Adipocyte (in vitro differentiated cells): ENCODE results near the gene C1S.
"Not testable (repeated sequence)": the region's sequence is repeated elsewhere in the genome, so short reads cannot be mapped to it uniquely, and the experiment has no call there.

Source experiments
- DNase-seq: peaks from one replicate; pipeline ENCODE4 v3.0.0-alpha.2; 2015; ENCODE audit warnings: low read depth
- H3K27me3 ChIP-seq: replicated peaks from 2 replicates; pipeline ENCODE4 v1.7.0; 2013; ENCODE audit warnings: mild to moderate bottlenecking, low read length, moderate library complexity; ENCODE audit not compliant: control insufficient read depth, insufficient read depth
- H3K36me3 ChIP-seq: 2 replicates; pipeline ENCODE4 v1.7.0; 2013; ENCODE audit warnings: low read length, mild to moderate bottlenecking, moderate library complexity; ENCODE audit not compliant: control insufficient read depth, insufficient read depth, severe bottlenecking
- H3K4me1 ChIP-seq: 2 replicates; pipeline ENCODE4 v1.7.0; 2013; ENCODE audit warnings: mild to moderate bottlenecking, low read length, moderate library complexity; ENCODE audit not compliant: control insufficient read depth, insufficient read depth
- H3K4me3 ChIP-seq: 2 replicates; pipeline ENCODE4 v1.7.0; 2013; ENCODE audit warnings: mild to moderate bottlenecking, low read length, moderate library complexity
- H3K9ac ChIP-seq: 2 replicates; pipeline ENCODE4 v1.7.0; 2013; ENCODE audit warnings: mild to moderate bottlenecking, low read length, moderate library complexity
- H3K9me3 ChIP-seq: 2 replicates; pipeline ENCODE4 v1.7.0; 2013; ENCODE audit warnings: mild to moderate bottlenecking, low read length, moderate library complexity; ENCODE audit not compliant: control insufficient read depth

Gene C1S

DNA sequence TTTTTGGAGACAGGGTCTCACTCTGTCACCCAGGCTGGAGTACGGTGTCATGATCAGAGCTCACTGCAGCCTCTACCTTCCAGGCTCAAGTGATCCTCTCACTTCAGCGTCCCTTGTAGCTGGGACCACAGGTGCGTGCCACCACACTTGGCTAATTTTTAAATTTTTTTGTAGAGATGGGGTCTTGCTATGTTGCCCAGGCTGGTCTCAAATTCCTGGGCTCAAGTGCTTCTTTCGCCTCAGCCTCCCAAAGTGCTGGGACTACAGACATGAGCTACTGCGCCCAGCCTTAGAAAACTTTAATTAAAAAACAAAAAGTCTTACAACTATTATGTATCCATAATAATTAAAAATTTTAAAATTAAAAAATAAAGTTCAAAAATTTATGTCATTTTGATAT, 46.7 kb downstream of the C1S start:
- Histone ChIP-seq H3K9ac (peak overlapping the region; percentile 98), H3K4me1 (peaks cover 24% of the 10 kb centered on the region), H3K36me3 (peaks cover 17% of the 10 kb centered on the region), H3K4me3 (peak overlapping the region; percentile 87)
- not testable (repeated sequence) for H3K9me3 ChIP-seq, DNase-seq, H3K27me3 ChIP-seq

DNA sequence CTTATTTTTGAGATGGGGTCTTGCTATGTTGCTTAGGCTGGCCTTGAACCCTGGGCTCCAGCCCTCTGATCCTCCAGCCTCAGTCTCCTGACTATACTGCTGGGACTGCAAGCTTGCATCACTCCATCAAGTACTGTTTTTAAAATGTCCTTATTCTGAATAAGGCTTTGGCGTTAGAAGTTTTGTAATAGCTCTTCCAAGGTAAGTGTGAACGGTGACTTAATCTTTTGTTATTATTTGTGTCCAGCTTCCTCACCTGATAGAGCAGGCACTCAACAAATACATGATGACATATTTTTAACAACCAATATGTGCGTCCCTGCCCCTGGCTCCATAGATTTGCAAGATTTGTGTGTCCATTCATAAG, 47.1 kb downstream of the C1S start:
- Histone ChIP-seq H3K27me3 (no peaks in the 10 kb centered on the region), H3K36me3 (peaks cover 17% of the 10 kb centered on the region), H3K9ac (peak overlapping the region; percentile 98), H3K4me3 (peak overlapping the region; percentile 87), H3K9me3 (no peaks in the 10 kb centered on the region), H3K4me1 (peaks cover 25% of the 10 kb centered on the region)
- peak; percentile 54 for DNase-seq

DNA sequence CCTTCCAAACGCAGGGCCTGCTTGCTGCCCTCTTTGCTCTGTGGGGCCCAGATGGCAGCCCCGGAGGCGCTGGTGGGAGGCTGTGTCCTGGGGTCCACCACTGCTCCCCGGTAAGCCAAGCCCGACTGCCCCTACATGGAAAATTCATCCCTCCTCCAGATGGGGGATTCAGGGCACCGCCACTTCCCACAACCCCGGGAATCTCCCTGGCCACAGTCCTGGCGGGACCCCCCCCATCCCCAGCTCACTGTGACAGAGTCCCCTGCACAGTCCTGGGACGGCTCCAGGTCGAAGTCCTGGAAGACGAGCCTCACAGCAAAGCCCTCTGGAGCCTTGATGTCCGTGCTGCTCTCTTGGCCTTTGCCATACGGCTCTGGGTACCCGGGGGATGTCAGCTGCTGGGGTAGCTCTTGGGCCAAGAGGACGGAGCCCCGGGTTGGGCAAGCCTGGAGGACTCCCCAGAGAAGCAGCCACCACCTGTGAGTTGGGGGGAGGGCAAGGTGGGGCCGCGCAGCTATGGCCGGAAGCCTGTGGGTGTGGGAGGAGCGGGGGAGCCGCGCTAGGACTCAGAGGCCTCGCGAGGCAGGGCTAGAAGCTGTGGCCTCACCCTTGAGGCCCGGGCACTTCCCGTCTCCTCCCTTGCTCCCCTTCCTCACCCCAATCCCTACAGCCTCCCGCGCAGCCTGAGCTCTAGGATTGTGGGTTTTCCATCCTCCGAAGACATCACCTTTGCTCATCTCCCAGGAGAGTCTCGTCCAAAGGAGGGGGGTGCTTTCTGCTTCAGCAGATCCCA, 47.7 kb downstream of the C1S start:
- Histone ChIP-seq H3K36me3 (peaks cover 16% of the 10 kb centered on the region), H3K9ac (peak overlapping the region; percentile 98), H3K9me3 (no peaks in the 10 kb centered on the region), H3K4me1 (peaks cover 31% of the 10 kb centered on the region), H3K4me3 (peak overlapping the region; percentile 87), H3K27me3 (no peaks in the 10 kb centered on the region)
- peak; percentile 90 for DNase-seq

DNA sequence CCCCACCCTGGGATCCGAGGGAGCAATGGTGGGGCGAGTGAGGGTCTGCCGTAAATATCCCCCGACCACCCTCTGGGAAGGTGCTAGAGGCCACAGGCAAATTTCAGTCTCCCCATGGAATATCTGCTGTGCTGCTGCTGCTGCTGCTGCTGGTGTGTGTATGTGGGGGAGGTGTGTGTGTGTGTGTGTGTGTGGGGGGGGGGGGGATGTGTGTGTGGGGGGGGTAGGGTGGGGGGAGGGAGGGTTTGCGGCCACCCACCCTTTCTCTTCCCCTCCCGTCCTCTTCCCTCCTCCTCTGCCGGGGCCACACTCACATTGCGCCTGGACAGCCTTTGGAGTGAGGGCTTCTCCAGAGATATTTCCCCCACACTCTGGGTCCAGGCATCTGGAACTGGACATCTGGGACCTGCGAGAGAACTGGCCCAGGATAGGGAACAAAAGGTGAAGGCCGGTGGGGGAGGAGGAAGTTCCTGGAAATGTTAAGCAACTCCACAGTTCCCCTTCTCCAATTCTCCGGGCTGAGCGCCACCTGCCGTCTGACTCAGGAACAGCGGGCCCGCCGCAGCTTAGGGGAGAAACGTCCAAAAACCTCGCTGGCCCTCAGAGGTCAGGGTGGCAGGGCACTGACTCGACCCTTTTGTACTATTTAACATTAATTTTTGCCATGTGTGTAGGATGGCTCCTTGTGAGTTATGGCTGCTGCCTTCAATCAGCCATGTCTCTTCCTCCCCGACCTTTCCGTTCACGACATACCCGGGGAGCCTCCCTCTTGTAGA, 48.5 kb downstream of the C1S start, which contains the start of gene C1RL:
Gene C1RL, minus strand, starts transcription at position 419 of the 776 bp plus-strand sequence. Its CDS starts 34 bp downstream, at position 385.
- Histone ChIP-seq H3K9me3 (no peaks in the 10 kb centered on the region), H3K9ac (peak within 1 kb of the TSS; percentile 98), H3K4me1 (peaks cover 31% of the 10 kb centered on the region), H3K36me3 (peaks cover 8% of the 10 kb centered on the region), H3K27me3 (no peaks in the 10 kb centered on the region), H3K4me3 (peak within 1 kb of the TSS; percentile 87)
- peak; percentile 94 for DNase-seq

GRCh38 chr12:7109572-7109920, 49.0 kb downstream of the C1S start:
- peaks cover 4% of the 10 kb centered on the region for H3K36me3 ChIP-seq
- peak overlapping the region; percentile 87 for H3K4me3 ChIP-seq
- H3K27me3 ChIP-seq = no peaks in the 10 kb centered on the region
- no peak for DNase-seq
- peak overlapping the region; percentile 98 for H3K9ac ChIP-seq
- H3K4me1 ChIP-seq = peaks cover 31% of the 10 kb centered on the region
- no peaks in the 10 kb centered on the region for H3K9me3 ChIP-seq

- Histone ChIP-seq H3K4me3 (no peak overlapping the region), H3K36me3 (peaks cover 8% of the 10 kb centered on the region), H3K4me1 (peaks cover 31% of the 10 kb centered on the region), H3K27me3 (no peaks in the 10 kb centered on the region), H3K9me3 (no peaks in the 10 kb centered on the region), H3K9ac (peak overlapping the region; percentile 98)
- DNase-seq = no peak
Observed at GRCh38 chr12:7110661-7111060, 50.1 kb downstream of the C1S start.

GRCh38 chr12:7112041-7112440, 51.5 kb downstream of the C1S start:
- H3K9ac ChIP-seq = peak overlapping the region; percentile 73
- peak overlapping the region; percentile 49 for H3K4me3 ChIP-seq
- no peak for DNase-seq
- peaks cover 26% of the 10 kb centered on the region for H3K4me1 ChIP-seq
- no peaks in the 10 kb centered on the region for H3K9me3 ChIP-seq
- no peaks in the 10 kb centered on the region for H3K27me3 ChIP-seq
- H3K36me3 ChIP-seq = peaks cover 14% of the 10 kb centered on the region

- no peak overlapping the region for H3K4me3 ChIP-seq
Observed at GRCh38 chr12:7113389-7113871, 52.9 kb downstream of the C1S start.

GRCh38 chr12:7114008-7114407, 53.5 kb downstream of the C1S start:
- Histone ChIP-seq H3K36me3 (peaks cover 21% of the 10 kb centered on the region), H3K9me3 (no peaks in the 10 kb centered on the region), H3K9ac (peak overlapping the region; percentile 73), H3K4me1 (peaks cover 25% of the 10 kb centered on the region), H3K4me3 (no peak overlapping the region), H3K27me3 (no peaks in the 10 kb centered on the region)
- DNase-seq = no peak

More at GRCh38 chr12:7113389-7113871, 52.9 kb downstream of the C1S start:
- no peaks in the 10 kb centered on the region for H3K9me3 ChIP-seq
- peak overlapping the region; percentile 73 for H3K9ac ChIP-seq
- peaks cover 19% of the 10 kb centered on the region for H3K36me3 ChIP-seq
- no peaks in the 10 kb centered on the region for H3K27me3 ChIP-seq
- H3K4me1 ChIP-seq = peaks cover 25% of the 10 kb centered on the region
- DNase-seq = peak; percentile 73

DNA sequence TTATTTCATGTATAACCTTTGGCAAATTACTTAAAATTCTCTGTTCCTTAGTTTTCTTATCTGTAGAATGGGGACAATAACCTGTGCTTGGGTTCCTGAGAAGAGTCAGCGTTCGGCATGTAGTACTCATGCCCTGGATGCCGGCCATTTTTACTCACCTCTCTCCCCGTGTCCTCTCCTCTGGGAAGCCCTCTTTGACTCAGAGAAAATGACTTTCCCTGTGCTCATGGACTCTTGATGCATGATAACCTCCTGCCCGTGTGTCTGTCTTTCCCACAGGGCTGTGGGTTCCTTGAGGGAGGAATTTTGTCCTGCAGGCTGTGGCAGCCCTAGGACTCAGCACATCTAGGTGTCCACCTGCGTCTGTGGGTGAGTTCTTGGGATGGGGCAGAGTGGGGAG, 54.3 kb downstream of the C1S start:
- Histone ChIP-seq H3K4me3 (no peak overlapping the region), H3K4me1 (peaks cover 19% of the 10 kb centered on the region), H3K9ac (no peak overlapping the region), H3K9me3 (no peaks in the 10 kb centered on the region), H3K36me3 (peaks cover 24% of the 10 kb centered on the region), H3K27me3 (no peaks in the 10 kb centered on the region)
- no peak for DNase-seq

DNA sequence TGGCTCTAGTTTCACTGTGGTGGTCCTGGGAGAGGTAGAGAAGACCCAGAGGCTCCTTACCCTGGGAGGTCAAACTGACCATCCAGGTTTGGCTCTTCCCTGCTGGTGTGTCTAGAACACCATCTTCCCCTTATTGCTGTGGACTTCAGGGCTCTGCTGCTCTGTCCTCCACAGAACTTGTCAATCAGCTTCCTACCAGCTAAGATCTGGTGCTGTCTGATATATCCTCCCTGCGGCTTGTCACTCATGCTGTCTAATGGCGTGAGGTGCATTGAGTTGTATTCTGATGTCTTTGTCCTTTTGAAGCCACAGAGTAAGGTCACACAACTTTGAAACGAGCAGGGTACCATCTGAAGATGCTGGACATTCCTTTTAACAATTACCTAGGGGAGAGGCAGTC, 55.7 kb downstream of the C1S start:
- DNase-seq = no peak
- Histone ChIP-seq H3K4me3 (no peak overlapping the region), H3K36me3 (peaks cover 24% of the 10 kb centered on the region), H3K9me3 (no peaks in the 10 kb centered on the region), H3K27me3 (no peaks in the 10 kb centered on the region), H3K9ac (no peak overlapping the region), H3K4me1 (peaks cover 19% of the 10 kb centered on the region)
